Gastroesophageal sphincter (tissue), 3 donors: ENCODE data around the gene EME2.
A peak's percentile ranks its signal among the peaks of the same experiment; 100 is the strongest.

ENCODE experiments used
- CTCF ChIP-seq, 4 experiments: fragments of 200-600 bp in 2 of 4; fragments of 450-650 bp in 2 of 4; sonication (generic) in 1 of 4; IDR thresholded peaks; one replicate each; pipeline ENCODE4 v1.5.1; 2017 to 2019; ENCODE audit warnings: antibody characterized with exemption in 4 of 4, mild to moderate bottlenecking in 2 of 4, moderate library complexity in 2 of 4
- EP300 ChIP-seq: sonication (generic); formaldehyde crosslinking; IDR thresholded peaks from one replicate; pipeline ENCODE4 v1.6.1; 2017; ENCODE audit warnings: antibody characterized with exemption, mild to moderate bottlenecking
- POLR2A ChIP-seq, 2 donors: fragments of 450-650 bp; IDR thresholded peaks; one replicate each; pipeline ENCODE4 v1.6.1; 2017; ENCODE audit warnings: antibody characterized with exemption in 2 of 2, mild to moderate bottlenecking in 2 of 2, moderate library complexity in 1 of 2
- POLR2AphosphoS5 ChIP-seq: sonication (generic); formaldehyde crosslinking; IDR thresholded peaks from one replicate; pipeline ENCODE4 v1.6.1; 2017; ENCODE audit warnings: antibody characterized with exemption

- peak in 3 of 4 experiments; percentile 30 to 42 (median 41) for TF ChIP-seq CTCF (IDR thresholded peaks at IDR 0.05)
- no peak for TF ChIP-seq POLR2AphosphoS5
- TF ChIP-seq POLR2A (IDR thresholded peaks at IDR 0.05) = no peak
- TF ChIP-seq EP300 = no peak
Observed at GRCh38 chr16:1763521-1764511, 8.8 kb upstream of the EME2 start.
